Esophagus (tissue), 2 donors: Measurements from ENCODE around the gene NSMF. TPM values are rescaled to one million over a fixed set of nuclear protein-coding genes. Genes with fewer than 3 reads are reported as not detected.

Experiments used
- H3K27ac ChIP-seq, 2 donors: one replicate each; pipeline ENCODE4 v1.5.1; 2013; ENCODE audit warnings: low read depth in 2 of 2, mild to moderate bottlenecking in 2 of 2, inconsistent platforms in 1 of 2, low read length in 1 of 2, moderate library complexity in 1 of 2
- H3K27me3 ChIP-seq, 2 donors: one replicate each; pipeline ENCODE4 v1.6.1; 2013; ENCODE audit warnings: low read length in 2 of 2, control low read depth in 1 of 2, mild to moderate bottlenecking in 1 of 2; ENCODE audit not compliant: insufficient read depth in 2 of 2, control insufficient read depth in 1 of 2
- H3K36me3 ChIP-seq, 2 donors: one replicate each; pipeline ENCODE4 v1.6.1; 2013; ENCODE audit warnings: low read length in 1 of 2; ENCODE audit not compliant: control insufficient read depth in 2 of 2, insufficient read depth in 2 of 2
- H3K4me1 ChIP-seq, 2 donors: one replicate each; pipeline ENCODE4 v1.6.1; 2013; ENCODE audit warnings: low read length in 1 of 2; ENCODE audit not compliant: control insufficient read depth in 2 of 2, insufficient read depth in 2 of 2
- H3K4me3 ChIP-seq, 2 donors: one replicate each; pipeline ENCODE4 v1.5.1; 2013; ENCODE audit warnings: low read length in 2 of 2, mild to moderate bottlenecking in 2 of 2, low read depth in 1 of 2, moderate library complexity in 1 of 2
- H3K9me3 ChIP-seq, 2 donors: one replicate each; pipeline ENCODE4 v1.6.1; 2013; ENCODE audit warnings: mild to moderate bottlenecking in 2 of 2, low read depth in 1 of 2, low read length in 1 of 2, moderate library complexity in 1 of 2; ENCODE audit not compliant: control insufficient read depth in 2 of 2, insufficient read depth in 1 of 2
- WGBS, 2 donors: extraction: QIAGEN DNeasy Blood & Tissue Kit; methylation state at CpG; one replicate each; pipeline ENCODE4 v1.1.7; 2013; 5-methylcytosine and 5-hydroxymethylcytosine counted together
- polyA plus RNA-seq, 2 donors: library from polyadenylated mRNA; stranded (reverse); fragments of 200-250 nt; gene quantifications; one replicate each; pipeline ENCODE4 v1.2.3, GENCODE V29; 2013
- donor health status: healthy with polysubstance abuse.
- donor health status: Bipolar disorder and iron deficiency.

Gene NSMF
- polyA plus RNA-seq, 2 donors = 20.7 to 26.1 TPM

DNA sequence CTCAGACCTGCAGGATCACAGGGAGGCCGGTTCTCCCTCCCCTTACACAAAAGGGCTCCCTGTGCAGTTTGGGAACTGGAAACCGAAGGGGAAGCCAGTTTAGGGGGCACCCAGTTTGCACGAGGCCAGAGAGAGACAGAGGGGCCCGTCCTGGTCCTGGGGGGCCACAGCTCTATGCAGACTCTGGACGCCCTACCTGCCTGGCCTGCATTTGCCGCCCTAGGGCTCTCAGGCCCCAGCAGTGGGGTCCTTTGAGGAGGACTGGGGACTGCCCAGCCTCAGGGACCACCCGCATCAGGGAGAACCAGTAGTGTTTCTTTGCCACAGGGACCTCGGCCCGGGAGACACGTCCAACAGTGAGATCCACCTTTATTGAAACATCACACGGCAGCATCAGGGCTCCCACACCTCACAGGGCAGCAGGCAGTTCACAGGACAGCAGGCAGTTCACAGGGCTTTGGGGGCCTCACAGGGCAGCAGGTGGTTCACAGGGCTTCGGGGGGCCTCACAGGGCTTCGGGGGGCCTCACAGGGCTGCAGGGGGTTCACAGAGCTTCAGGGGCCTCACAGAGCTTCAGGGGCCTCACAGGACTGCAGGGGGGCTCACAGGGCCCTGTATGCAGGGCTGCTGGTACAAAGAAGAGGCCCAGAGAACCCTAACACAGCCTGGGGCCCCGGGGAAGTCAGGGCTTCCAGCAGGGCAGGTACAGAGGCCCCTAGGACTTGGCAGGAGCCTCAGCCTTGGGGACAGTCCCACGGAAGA is 648 bp upstream of the NSMF start:
- peaks cover 0 to 17% of the 10 kb centered on the region in 2 donors for H3K4me1 ChIP-seq
- WGBS, 2 donors = 37 to 39% methylated on average over 15 of the region's 15 CpGs
- no peaks in the 10 kb centered on the region for H3K27me3 ChIP-seq
- peak overlapping the region; percentile 23 to 41 for H3K27ac ChIP-seq
- peaks cover 0 to 7% of the 10 kb centered on the region in 2 donors for H3K36me3 ChIP-seq
- no peaks in the 10 kb centered on the region for H3K9me3 ChIP-seq
- H3K4me3 ChIP-seq = peak overlapping the region; percentile 13 to 41

- H3K27me3 ChIP-seq = no peaks in the 10 kb centered on the region
- peaks cover 0 to 7% of the 10 kb centered on the region in 2 donors for H3K36me3 ChIP-seq
- peak overlapping the region; percentile 15 to 72 for H3K27ac ChIP-seq
- H3K9me3 ChIP-seq = no peaks in the 10 kb centered on the region
- 10 to 18% methylated on average over 67 to 88 of the region's 88 CpGs for WGBS, 2 donors
- H3K4me3 ChIP-seq = peak overlapping the region; percentile 51 to 55
- peaks cover 3 to 23% of the 10 kb centered on the region in 2 donors for H3K4me1 ChIP-seq
Measured at GRCh38 chr9:137458194-137459151, 661 bp downstream of the NSMF start.

- Histone ChIP-seq H3K27ac (peak overlapping the region in 1 of 2 donors; percentile 9), H3K4me1 (peaks cover 5 to 23% of the 10 kb centered on the region in 2 donors), H3K4me3 (no peak overlapping the region), H3K36me3 (peaks cover 0 to 7% of the 10 kb centered on the region in 2 donors), H3K27me3 (no peaks in the 10 kb centered on the region), H3K9me3 (no peaks in the 10 kb centered on the region)
- WGBS, 2 donors = 85 to 87% methylated on average over 44 of the region's 44 CpGs
Measured at GRCh38 chr9:137457406-137458193, 1.5 kb downstream of the NSMF start.

GRCh38 chr9:137456864-137457405 is 2.2 kb downstream of the NSMF start:
- Histone ChIP-seq H3K27ac (peak overlapping the region in 1 of 2 donors; percentile 9), H3K4me1 (peaks cover 5 to 23% of the 10 kb centered on the region in 2 donors), H3K36me3 (peaks cover 0 to 7% of the 10 kb centered on the region in 2 donors)

GRCh38 chr9:137456061-137456863 is 2.9 kb downstream of the NSMF start:
- Histone ChIP-seq H3K4me3 (no peak overlapping the region), H3K27ac (no peak overlapping the region), H3K4me1 (peaks cover 5 to 23% of the 10 kb centered on the region in 2 donors), H3K9me3 (no peaks in the 10 kb centered on the region), H3K27me3 (no peaks in the 10 kb centered on the region), H3K36me3 (peaks cover 0 to 5% of the 10 kb centered on the region in 2 donors)
- 82 to 86% methylated on average over 12 of the region's 12 CpGs for WGBS, 2 donors

More at GRCh38 chr9:137456864-137457405, 2.2 kb downstream of the NSMF start:
- no peak overlapping the region for H3K4me3 ChIP-seq
- 86 to 92% methylated on average over 10 of the region's 10 CpGs for WGBS, 2 donors
- H3K27me3 ChIP-seq = no peaks in the 10 kb centered on the region
- no peaks in the 10 kb centered on the region for H3K9me3 ChIP-seq

- H3K9me3 ChIP-seq = no peaks in the 10 kb centered on the region
- peaks cover 5 to 23% of the 10 kb centered on the region in 2 donors for H3K4me1 ChIP-seq
- WGBS, 2 donors = 83 to 85% methylated on average over 18 of the region's 18 CpGs
- H3K4me3 ChIP-seq = no peak overlapping the region
- no peak overlapping the region for H3K27ac ChIP-seq
- no peaks in the 10 kb centered on the region for H3K27me3 ChIP-seq
- H3K36me3 ChIP-seq = peaks cover 0 to 5% of the 10 kb centered on the region in 2 donors
Measured at GRCh38 chr9:137455359-137455991, 3.7 kb downstream of the NSMF start.

GRCh38 chr9:137454597-137455358 is 4.4 kb downstream of the NSMF start:
- H3K4me1 ChIP-seq = peaks cover 5 to 20% of the 10 kb centered on the region in 2 donors
- H3K27me3 ChIP-seq = no peaks in the 10 kb centered on the region
- peaks cover 0 to 8% of the 10 kb centered on the region in 2 donors for H3K36me3 ChIP-seq
- peak overlapping the region; percentile 79 to 82 for H3K27ac ChIP-seq
- peak overlapping the region; percentile 47 to 50 for H3K4me3 ChIP-seq
- WGBS, 2 donors = 53 to 57% methylated on average over 30 of the region's 30 CpGs
- H3K9me3 ChIP-seq = no peaks in the 10 kb centered on the region
